Mesenchymal stem cell (in vitro differentiated cells and primary cell): Measurements from ENCODE around the gene JPT2.

Source experiments
- DNase-seq: peaks from one replicate; pipeline ENCODE4 v3.0.0-alpha.2; 2013
- H2AFZ ChIP-seq: one replicate; pipeline ENCODE4 v1.6.1; 2013; ENCODE audit warnings: low read depth, mild to moderate bottlenecking, control low read depth, inconsistent platforms, low read length, moderate library complexity
- H2AK5ac ChIP-seq: 2 replicates; pipeline ENCODE4 v1.6.1; 2013; ENCODE audit warnings: low read length, moderate library complexity, mild to moderate bottlenecking, inconsistent platforms; ENCODE audit not compliant: severe bottlenecking
- H2BK120ac ChIP-seq: one replicate; pipeline ENCODE4 v1.6.1; 2013; ENCODE audit warnings: low read depth, mild to moderate bottlenecking, inconsistent platforms, low read length, moderate library complexity
- H2BK12ac ChIP-seq, 2 experiments: one replicate each; pipeline ENCODE4 v1.6.1; 2013; ENCODE audit warnings: inconsistent platforms in 2 of 2, low read length in 2 of 2, mild to moderate bottlenecking in 2 of 2, moderate library complexity in 2 of 2, control low read depth in 1 of 2
- H2BK15ac ChIP-seq: one replicate; pipeline ENCODE4 v1.6.1; 2013; ENCODE audit warnings: mild to moderate bottlenecking, low read depth, inconsistent platforms; ENCODE audit not compliant: poor library complexity, severe bottlenecking
- H2BK5ac ChIP-seq: 2 replicates; pipeline ENCODE4 v1.6.1; 2013; ENCODE audit warnings: low read depth, mild to moderate bottlenecking, low read length, control low read depth, inconsistent platforms; ENCODE audit not compliant: poor library complexity, severe bottlenecking
- H3K14ac ChIP-seq, 2 experiments: one replicate each; pipeline ENCODE4 v1.6.1; 2013; ENCODE audit warnings: inconsistent platforms in 2 of 2, low read length in 2 of 2, control low read depth in 1 of 2, mild to moderate bottlenecking in 1 of 2, moderate library complexity in 1 of 2
- H3K18ac ChIP-seq, 2 experiments: one replicate each; pipeline ENCODE4 v1.6.1; 2013; ENCODE audit warnings: inconsistent platforms in 2 of 2, low read length in 2 of 2, control low read depth in 1 of 2, low read depth in 1 of 2, mild to moderate bottlenecking in 1 of 2
- H3K23ac ChIP-seq, 2 experiments: one replicate each; pipeline ENCODE4 v1.6.1; 2013; ENCODE audit warnings: inconsistent platforms in 2 of 2, low read length in 2 of 2, mild to moderate bottlenecking in 2 of 2, moderate library complexity in 2 of 2, control low read depth in 1 of 2
- H3K27ac ChIP-seq: 2 replicates; pipeline ENCODE4 v1.5.1; 2013; ENCODE audit warnings: mild to moderate bottlenecking, moderate library complexity, low read length, control low read depth, inconsistent platforms; ENCODE audit not compliant: poor library complexity, severe bottlenecking
- H3K27me3 ChIP-seq, 2 experiments: 2 replicates each; pipeline versions ENCODE4 v1.6.1 to v1.7.0; 2013; ENCODE audit warnings: low read length in 2 of 2, mild to moderate bottlenecking in 2 of 2, moderate library complexity in 2 of 2, control low read depth in 1 of 2, inconsistent platforms in 1 of 2; ENCODE audit not compliant: control insufficient read depth in 1 of 2, insufficient read depth in 1 of 2
- H3K36me3 ChIP-seq, 2 experiments: 2 replicates each; pipeline versions ENCODE4 v1.6.1 to v1.7.0; 2013; ENCODE audit warnings: low read length in 2 of 2, control low read depth in 1 of 2, inconsistent platforms in 1 of 2, low read depth in 1 of 2, mild to moderate bottlenecking in 1 of 2; ENCODE audit not compliant: insufficient read depth in 2 of 2, control insufficient read depth in 1 of 2
- H3K4ac ChIP-seq, 2 experiments: one replicate each; pipeline ENCODE4 v1.6.1; 2013; ENCODE audit warnings: inconsistent platforms in 2 of 2, low read length in 2 of 2, mild to moderate bottlenecking in 2 of 2, moderate library complexity in 2 of 2, control low read depth in 1 of 2, low read depth in 1 of 2
- H3K4me1 ChIP-seq: 2 replicates; pipeline ENCODE4 v1.6.1; 2013; ENCODE audit warnings: low read depth, low read length, control low read depth; ENCODE audit not compliant: control insufficient read depth, insufficient read depth
- H3K4me2 ChIP-seq: 2 replicates; pipeline ENCODE4 v1.6.1; 2013; ENCODE audit warnings: low read length, mild to moderate bottlenecking, inconsistent platforms; ENCODE audit not compliant: poor library complexity, severe bottlenecking
- H3K4me3 ChIP-seq, 2 experiments: 2 replicates each; pipeline versions ENCODE4 v1.5.1 to v1.7.0; 2013; ENCODE audit warnings: low read length in 2 of 2, mild to moderate bottlenecking in 2 of 2, control low read depth in 1 of 2, low read depth in 1 of 2; ENCODE audit not compliant: insufficient read depth in 1 of 2
- H3K79me1 ChIP-seq: replicated peaks from 2 replicates; pipeline ENCODE4 v1.6.1; 2013; ENCODE audit warnings: mild to moderate bottlenecking, control low read depth, low read length, inconsistent platforms; ENCODE audit not compliant: poor library complexity, severe bottlenecking
- H3K9ac ChIP-seq: 2 replicates; pipeline ENCODE4 v1.7.0; 2013; ENCODE audit warnings: mild to moderate bottlenecking, low read length, moderate library complexity
- H3K9me3 ChIP-seq: 2 replicates; pipeline ENCODE4 v1.7.0; 2013; ENCODE audit warnings: mild to moderate bottlenecking, low read length; ENCODE audit not compliant: control insufficient read depth
- H4K8ac ChIP-seq: one replicate; pipeline ENCODE4 v1.6.1; 2013; ENCODE audit warnings: inconsistent platforms, mild to moderate bottlenecking, low read length, moderate library complexity
- H4K91ac ChIP-seq: one replicate; pipeline ENCODE4 v1.6.1; 2013; ENCODE audit warnings: mild to moderate bottlenecking, low read length, inconsistent platforms
- WGBS: methylation state at CpG from one replicate; pipeline ENCODE4 v1.1.7; 2013; ENCODE audit warnings: mixed read lengths; 5-methylcytosine and 5-hydroxymethylcytosine counted together

The JPT2 gene

GRCh38 chr16:1706386-1707192 lies 28.5 kb downstream of the JPT2 start:
- H3K27me3 ChIP-seq: no peaks in the 10 kb centered on the region
- H3K9ac ChIP-seq: peak overlapping the region; percentile 91
- H3K27ac ChIP-seq: peak overlapping the region; percentile 78
- peaks cover 21% of the 10 kb centered on the region for H3K4me1 ChIP-seq
- H2BK120ac ChIP-seq: peak overlapping the region; percentile 75
- H3K4me3 ChIP-seq: peak overlapping the region; percentile 84 to 99
- no peaks in the 10 kb centered on the region for H3K9me3 ChIP-seq
- H3K18ac ChIP-seq: peak overlapping the region; percentile 82 to 94
- H2AFZ ChIP-seq: peak overlapping the region; percentile 83
- DNase-seq: peak; percentile 60
- H3K23ac ChIP-seq: peak overlapping the region in 1 of 2 experiments; percentile 96
- WGBS: under 1% methylated on average over 49 of the region's 62 CpGs
- H2BK15ac ChIP-seq: peak overlapping the region; percentile 60
- no peak overlapping the region for H2BK5ac ChIP-seq
- no peak overlapping the region for H2BK12ac ChIP-seq
- H3K4me2 ChIP-seq: peak overlapping the region; percentile 79
- peaks cover 11 to 22% of the 10 kb centered on the region in 2 experiments for H3K36me3 ChIP-seq
- H3K4ac ChIP-seq: peak overlapping the region; percentile 49 to 92
- H3K14ac ChIP-seq: peak overlapping the region in 1 of 2 experiments; percentile 98
- no peak overlapping the region for H2AK5ac ChIP-seq
- H4K8ac ChIP-seq: peak overlapping the region; percentile 86
- peak overlapping the region; percentile 85 for H4K91ac ChIP-seq
- H3K79me1 ChIP-seq: peaks cover 4% of the 10 kb centered on the region

- Histone ChIP-seq H3K23ac (peak overlapping the region in 1 of 2 experiments; percentile 96), H3K4me1 (peaks cover 22% of the 10 kb centered on the region), H3K14ac (no peak overlapping the region), H3K9me3 (no peaks in the 10 kb centered on the region), H3K4ac (peak overlapping the region in 1 of 2 experiments; percentile 81), H2BK5ac (no peak overlapping the region), H3K79me1 (peaks cover 3% of the 10 kb centered on the region), H2BK15ac (no peak overlapping the region), H3K18ac (peak overlapping the region in 1 of 2 experiments; percentile 70), H2AFZ (no peak overlapping the region), H2BK120ac (no peak overlapping the region), H3K4me3 (peak overlapping the region; percentile 84 to 93), H2BK12ac (peak overlapping the region in 1 of 2 experiments; percentile 4), H4K91ac (no peak overlapping the region), H3K27ac (no peak overlapping the region), H3K4me2 (peak overlapping the region; percentile 64), H2AK5ac (no peak overlapping the region), H3K36me3 (peaks cover 6 to 15% of the 10 kb centered on the region in 2 experiments), H4K8ac (no peak overlapping the region), H3K9ac (peak overlapping the region; percentile 91), H3K27me3 (no peaks in the 10 kb centered on the region)
- DNase-seq: peak; percentile 62
- WGBS: 28% methylated on average over 16 of the region's 16 CpGs
These were observed 29.2 kb downstream of the JPT2 start for GRCh38 chr16:1707193-1707790.

GRCh38 chr16:1708083-1708767 lies 30.1 kb downstream of the JPT2 start:
- peaks cover 31% of the 10 kb centered on the region for H3K4me1 ChIP-seq
- no peak overlapping the region for H2AK5ac ChIP-seq
- no peak overlapping the region for H2BK120ac ChIP-seq
- peak overlapping the region in 1 of 2 experiments; percentile 93 for H3K4me3 ChIP-seq
- no peak overlapping the region for H2AFZ ChIP-seq
- H3K36me3 ChIP-seq: peaks cover 0 to 13% of the 10 kb centered on the region in 2 experiments
- H3K27me3 ChIP-seq: no peaks in the 10 kb centered on the region
- 96% methylated on average over 18 of the region's 18 CpGs for WGBS
- H2BK12ac ChIP-seq: no peak overlapping the region
- no peak overlapping the region for H2BK15ac ChIP-seq
- no peak overlapping the region for H2BK5ac ChIP-seq
- H3K9ac ChIP-seq: peak overlapping the region; percentile 91
- H4K91ac ChIP-seq: no peak overlapping the region
- H3K4ac ChIP-seq: no peak overlapping the region
- H4K8ac ChIP-seq: no peak overlapping the region
- DNase-seq: no peak
- H3K14ac ChIP-seq: no peak overlapping the region
- H3K27ac ChIP-seq: no peak overlapping the region
- no peak overlapping the region for H3K23ac ChIP-seq
- no peak overlapping the region for H3K18ac ChIP-seq
- H3K79me1 ChIP-seq: peaks cover 6% of the 10 kb centered on the region
- no peak overlapping the region for H3K4me2 ChIP-seq
- H3K9me3 ChIP-seq: no peaks in the 10 kb centered on the region

GRCh38 chr16:1708768-1709180 lies 30.7 kb downstream of the JPT2 start:
- Histone ChIP-seq H3K4me2 (no peak overlapping the region), H3K9ac (peak overlapping the region; percentile 91), H2BK12ac (no peak overlapping the region), H3K18ac (no peak overlapping the region), H2AK5ac (no peak overlapping the region), H3K4me1 (peaks cover 35% of the 10 kb centered on the region), H3K4ac (no peak overlapping the region), H2BK5ac (no peak overlapping the region), H2BK15ac (no peak overlapping the region), H2AFZ (no peak overlapping the region), H3K4me3 (peak overlapping the region in 1 of 2 experiments; percentile 93), H3K9me3 (no peaks in the 10 kb centered on the region), H3K14ac (no peak overlapping the region), H3K79me1 (peaks cover 6% of the 10 kb centered on the region), H3K36me3 (peaks cover 0 to 13% of the 10 kb centered on the region in 2 experiments), H3K27ac (no peak overlapping the region), H3K23ac (peak overlapping the region in 1 of 2 experiments; percentile 23), H4K8ac (no peak overlapping the region), H3K27me3 (no peaks in the 10 kb centered on the region), H2BK120ac (no peak overlapping the region), H4K91ac (no peak overlapping the region)
- WGBS: 92% methylated on average over 13 of the region's 13 CpGs
- no peak for DNase-seq
